ENCODE results near the gene CBFA2T3.

GRCh38 chr16:88992351-88993165, 15.6 kb upstream of the CBFA2T3 start:
- TF ChIP-seq AFF4 (CRISPR knock-in tag; IDR thresholded peaks at IDR 0.05) (no peak), CREB1 (IDR thresholded peaks at IDR 0.05) (no peak), CREB1 (CRISPR knock-in tag; IDR thresholded peaks at IDR 0.05) (no peak), RNF2 (conservative IDR thresholded peaks at IDR 0.05; ENCODE audit: low read depth) (no peak), DPF2 (CRISPR knock-in tag; IDR thresholded peaks at IDR 0.05; ENCODE audit: borderline replicate concordance, low read depth) (no peak), SMC3 (IDR thresholded peaks at IDR 0.05; ENCODE audit: low read length) (no peak), ZBTB43 (CRISPR knock-in tag; conservative IDR thresholded peaks at IDR 0.05) (no peak)

Measured in HepG2 (cell line).